ENCODE data around the gene CD44. TPM values are rescaled to one million over a fixed set of nuclear protein-coding genes. Genes with fewer than 3 reads are reported as not detected.

CD44 gene
- total RNA-seq, 1 experiment from 2014 or later = 6.1 TPM

- no peak overlapping the region for H3K9ac ChIP-seq (ENCODE audit: extremely low read depth, insufficient read length, low read length)
Observed at GRCh38 chr11:35112056-35112845, 26.7 kb upstream of the CD44 start.

More at GRCh38 chr11:35112056-35112845, 26.7 kb upstream of the CD44 start:
- no peaks in the 10 kb centered on the region for H4K20me1 ChIP-seq (ENCODE audit: control insufficient read depth, insufficient read depth, insufficient read length)
- no peak overlapping the region for H2AFZ ChIP-seq (ENCODE audit: low read length)
- no peak overlapping the region for H3T11ph ChIP-seq (ENCODE audit: low read length)
- H3K14ac ChIP-seq (ENCODE audit: insufficient read depth, low read length) = no peak overlapping the region
- H4K91ac ChIP-seq (ENCODE audit: insufficient read length, low read depth, low read length) = no peak overlapping the region
- no peaks in the 10 kb centered on the region for H3K79me1 ChIP-seq (ENCODE audit: insufficient read depth, low read depth, low read length, poor library complexity, severe bottlenecking)
- no peaks in the 10 kb centered on the region; a peak in 1 of 4 replicates for H3K4me1 Mint-ChIP-seq
- H3K27ac ChIP-seq (ENCODE audit: insufficient read length, low read depth, low read length) = no peak overlapping the region
- no peaks in the 10 kb centered on the region for H3K23me2 ChIP-seq (ENCODE audit: insufficient read length, low read depth, low read length, poor library complexity, severe bottlenecking)
- H3K4me3 Mint-ChIP-seq = no peak overlapping the region
- H3K9me3 ChIP-seq (ENCODE audit: control insufficient read depth, low read depth, low read length) = no peaks in the 10 kb centered on the region
- H3K23ac ChIP-seq (ENCODE audit: insufficient read length, low read depth, low read length) = no peak overlapping the region
- no CpG with 5 or more reads among the region's 13 CpGs for WGBS (ENCODE audit: extremely low coverage, insufficient read length, low lambda C conversion rate)
- no peak overlapping the region for H4K5ac ChIP-seq (ENCODE audit: insufficient read length, low read depth, low read length)
- H3K27me3 Mint-ChIP-seq (ENCODE audit: low read depth) = peaks cover 5% of the 10 kb centered on the region
- no peak overlapping the region for H3K56ac ChIP-seq (ENCODE audit: insufficient read length, low read depth, low read length)
- no peak overlapping the region for H3K4me2 ChIP-seq (ENCODE audit: insufficient read depth, insufficient read length, low read length)
- H2BK12ac ChIP-seq (ENCODE audit: insufficient read length, low read depth, low read length) = no peak overlapping the region
- H2BK120ac ChIP-seq (ENCODE audit: low read depth, low read length, poor library complexity, severe bottlenecking) = no peak overlapping the region
- H3K18ac ChIP-seq (ENCODE audit: insufficient read length, low read depth, low read length) = no peak overlapping the region
- no peak overlapping the region for H2BK5ac ChIP-seq (ENCODE audit: insufficient read length, low read length)
- no peak overlapping the region for H2AK5ac ChIP-seq (ENCODE audit: insufficient read length, low read length)
- H4K8ac ChIP-seq (replicated peaks; ENCODE audit: insufficient read length, low read depth, low read length) = no peak overlapping the region
- H3K36me3 Mint-ChIP-seq (ENCODE audit: insufficient read depth in 1 of 3, low read depth in 3 of 3) = peaks cover 2 to 7% (median 4%) of the 10 kb centered on the region in 3 experiments; a peak in 3 of 7 replicates
- peaks cover 5% of the 10 kb centered on the region in 2 experiments; a peak in 3 of 5 replicates for H3K9me3 Mint-ChIP-seq
- no peaks in the 10 kb centered on the region for H3K4me1 ChIP-seq (ENCODE audit: insufficient read depth, low read length)
- H2BK15ac ChIP-seq (ENCODE audit: low read depth, low read length) = no peak overlapping the region
- no peak for TF ChIP-seq CTCF (conservative IDR thresholded peaks at IDR 0.05)
- H3K4ac ChIP-seq (ENCODE audit: low read depth, low read length) = no peak overlapping the region
- H3K27ac Mint-ChIP-seq = peak overlapping the region in 1 of 3 experiments; percentile 36; a peak in 1 of 7 replicates
- DNase-seq = no peak
- no peaks in the 10 kb centered on the region for H3K27me3 ChIP-seq (ENCODE audit: insufficient read depth, low read length)
- H2BK20ac ChIP-seq (ENCODE audit: low read depth, low read length, poor library complexity, severe bottlenecking) = no peak overlapping the region
- H3K79me2 ChIP-seq (ENCODE audit: insufficient read depth, low read length) = no peaks in the 10 kb centered on the region
